ENCODE data around the gene ANAPC16. TPM values are rescaled to one million over a fixed set of nuclear protein-coding genes. Genes with fewer than 3 reads are reported as not detected.
A peak's percentile ranks its signal among the peaks of the same experiment; 100 is the strongest.
"Not testable (repeated sequence)": the region's sequence is repeated elsewhere in the genome, so short reads cannot be mapped to it uniquely, and the experiment has no call there.

The ANAPC16 gene
- total and polyA plus RNA-seq, 2 experiments from 2014 or later = 69.6 to 97.9 TPM

DNA sequence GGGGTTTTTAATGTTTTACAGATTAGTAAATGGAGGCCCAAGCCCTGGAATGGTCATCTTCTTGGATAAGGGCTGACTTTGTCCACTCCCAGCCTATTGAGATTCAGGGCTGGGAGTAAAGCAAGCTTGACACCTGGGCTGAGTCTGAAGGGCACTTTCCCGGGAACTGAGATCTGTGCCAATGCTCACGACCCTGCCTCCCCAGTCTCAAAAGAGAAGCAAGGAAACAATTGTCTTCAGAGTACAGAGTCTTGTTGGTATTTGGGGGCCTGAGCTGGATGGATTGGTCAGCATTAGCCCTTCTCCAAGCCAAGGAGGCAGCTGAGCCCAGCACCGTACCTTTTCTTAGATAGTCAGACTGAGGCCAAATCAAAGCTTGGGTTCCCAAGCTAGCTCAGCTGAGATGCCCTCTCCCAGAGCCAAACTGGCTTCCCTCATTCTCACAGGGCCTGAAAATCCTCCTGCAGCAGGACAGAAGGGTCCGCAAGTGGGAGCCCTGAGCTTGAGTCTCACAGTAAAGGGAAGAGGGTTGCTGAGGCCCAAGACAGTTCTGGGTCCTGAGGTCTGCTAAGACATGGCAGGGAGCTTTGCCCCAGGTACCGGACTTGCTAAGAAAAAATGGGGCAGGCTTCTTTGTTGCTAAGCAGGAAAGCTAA is 61.7 kb downstream of the ANAPC16 start:
- in situ Hi-C loops (cut with MboI) = no loop called here
- H3K27ac ChIP-seq = peak overlapping the region; percentile 65
- peaks cover 28% of the 10 kb centered on the region for H3K79me2 ChIP-seq (ENCODE audit: insufficient read depth)
- H3K9ac ChIP-seq = peak overlapping the region; percentile 83
- H3K27me3 ChIP-seq (replicated peaks; ENCODE audit: insufficient read depth) = no peaks in the 10 kb centered on the region
- H3K4me2 ChIP-seq (ENCODE audit: unreplicated experiment) = peak overlapping the region; percentile 88
- TF ChIP-seq EZH2phosphoT487 (IDR thresholded peaks at IDR 0.05; ENCODE audit: insufficient read depth, low read depth) = no peak
- TF ChIP-seq EZH2 (IDR thresholded peaks at IDR 0.05; ENCODE audit: insufficient read depth, poor library complexity, severe bottlenecking) = no peak
- no peaks in the 10 kb centered on the region; the same call in 1 of the 2 replicates for H4K20me1 ChIP-seq (ENCODE audit: insufficient read depth)
- 0 out of 2 replicates have a peak overlapping the region, but pooled peaks have one; percentile 92 for H3K4me3 ChIP-seq
- H3K36me3 ChIP-seq (ENCODE audit: low read depth) = peaks cover 15% of the 10 kb centered on the region
- no peaks in the 10 kb centered on the region for H3K9me3 ChIP-seq (ENCODE audit: low read depth)
- H3K4me1 ChIP-seq (ENCODE audit: insufficient read depth) = peaks cover 6% of the 10 kb centered on the region
- DNase-seq = no peak
- no peaks in the 10 kb centered on the region for H3K9me2 ChIP-seq (ENCODE audit: insufficient read depth)
- WGBS, 2 experiments (ENCODE audit: low coverage in 1 of 2, low lambda C conversion rate in 2 of 2, missing lambda C conversion rate in 2 of 2) = 74 to 75% methylated on average over 5 of the region's 5 CpGs
- no peak overlapping the region for H2AFZ ChIP-seq
- peaks cover 37% of the 10 kb centered on the region for H3F3A ChIP-seq (ENCODE audit: insufficient read depth)

DNA sequence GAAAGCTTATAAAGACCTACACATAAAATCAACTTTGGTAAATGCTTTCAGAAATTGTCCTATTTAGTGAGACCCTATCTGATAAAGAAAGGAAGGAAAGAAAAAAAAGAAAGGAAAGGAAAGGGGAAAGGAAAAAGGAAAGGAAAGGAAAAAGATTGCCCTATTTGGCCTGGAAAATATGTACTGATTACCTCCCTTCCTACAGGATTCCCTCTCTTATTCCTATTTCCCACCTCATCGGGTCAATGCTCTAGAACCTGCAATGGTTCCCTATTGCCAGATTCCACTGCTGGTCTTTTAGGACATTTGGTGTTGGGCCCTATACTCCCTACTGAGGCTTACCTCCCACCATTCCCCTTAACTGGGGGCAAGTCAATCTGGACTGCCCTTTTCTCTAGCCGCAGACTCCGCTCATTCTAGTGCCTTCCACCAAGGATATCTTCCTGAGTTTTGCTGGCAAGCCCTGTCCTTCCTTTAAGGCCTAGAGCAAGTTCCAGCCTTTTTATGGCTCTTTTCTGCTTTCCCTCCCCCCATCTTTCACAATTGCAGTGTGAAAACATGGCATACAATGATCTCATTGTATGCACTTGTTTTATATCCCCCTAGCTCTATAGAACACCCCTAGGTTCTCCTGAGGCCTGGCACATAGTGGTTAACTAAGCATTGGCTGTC is 62.3 kb downstream of the ANAPC16 start:
- DNase-seq = no peak
- H3K9me3 ChIP-seq (ENCODE audit: low read depth) = no peaks in the 10 kb centered on the region

GRCh38 chr10:72278668-72279393 is 63.0 kb downstream of the ANAPC16 start:
- 0 out of 2 replicates have a peak, but pooled peaks cover 3% of the 10 kb centered on the region for H3K4me1 ChIP-seq (ENCODE audit: insufficient read depth)
- no peaks in the 10 kb centered on the region for H3K9me3 ChIP-seq (ENCODE audit: low read depth)
- no peak overlapping the region for H3K4me2 ChIP-seq (ENCODE audit: unreplicated experiment)
- no peak overlapping the region for H3K4me3 ChIP-seq
- peaks cover 28% of the 10 kb centered on the region for H3K79me2 ChIP-seq (ENCODE audit: insufficient read depth)
- no peak for DNase-seq
- WGBS, 2 experiments (ENCODE audit: low coverage in 1 of 2, low lambda C conversion rate in 2 of 2, missing lambda C conversion rate in 2 of 2) = 94 to 95% methylated on average over 5 of the region's 5 CpGs
- peaks cover 36% of the 10 kb centered on the region for H3F3A ChIP-seq (ENCODE audit: insufficient read depth)
- H3K9ac ChIP-seq = no peak overlapping the region
- no peaks in the 10 kb centered on the region for H3K9me2 ChIP-seq (ENCODE audit: insufficient read depth)
- no peak overlapping the region for H2AFZ ChIP-seq
- H4K20me1 ChIP-seq (ENCODE audit: insufficient read depth) = no peaks in the 10 kb centered on the region; the same call in 1 of the 2 replicates
- H3K36me3 ChIP-seq (ENCODE audit: low read depth) = peaks cover 15% of the 10 kb centered on the region
- H3K27me3 ChIP-seq (replicated peaks; ENCODE audit: insufficient read depth) = no peaks in the 10 kb centered on the region
- in situ Hi-C loops (cut with MboI) = no loop called here
- TF ChIP-seq EZH2 (IDR thresholded peaks at IDR 0.05; ENCODE audit: insufficient read depth, poor library complexity, severe bottlenecking) (no peak), EZH2phosphoT487 (IDR thresholded peaks at IDR 0.05; ENCODE audit: insufficient read depth, low read depth) (no peak)
- H3K27ac ChIP-seq = no peak overlapping the region

More for the DNA sequence above, 62.3 kb downstream of the ANAPC16 start:
- peak overlapping the region; percentile 65; the same call in 1 of the 2 replicates for H3K27ac ChIP-seq
- in situ Hi-C loops (cut with MboI) = no loop called here
- TF ChIP-seq EZH2phosphoT487 (IDR thresholded peaks at IDR 0.05; ENCODE audit: insufficient read depth, low read depth) = no peak
- peaks cover 15% of the 10 kb centered on the region for H3K36me3 ChIP-seq (ENCODE audit: low read depth)
- H3K4me3 ChIP-seq = no peak overlapping the region
- H3F3A ChIP-seq (ENCODE audit: insufficient read depth) = peaks cover 36% of the 10 kb centered on the region
- H3K4me1 ChIP-seq (ENCODE audit: insufficient read depth) = 0 out of 2 replicates have a peak, but pooled peaks cover 3% of the 10 kb centered on the region
- no peaks in the 10 kb centered on the region for H3K27me3 ChIP-seq (replicated peaks; ENCODE audit: insufficient read depth)
- H3K9me2 ChIP-seq (ENCODE audit: insufficient read depth) = no peaks in the 10 kb centered on the region
- no peaks in the 10 kb centered on the region; the same call in 1 of the 2 replicates for H4K20me1 ChIP-seq (ENCODE audit: insufficient read depth)
- H3K4me2 ChIP-seq (ENCODE audit: unreplicated experiment) = no peak overlapping the region
- H2AFZ ChIP-seq = no peak overlapping the region
- WGBS, 2 experiments (ENCODE audit: low coverage in 1 of 2, low lambda C conversion rate in 2 of 2, missing lambda C conversion rate in 2 of 2) = 94 to 95% methylated on average over 3 of the region's 3 CpGs
- H3K79me2 ChIP-seq (ENCODE audit: insufficient read depth) = peaks cover 28% of the 10 kb centered on the region
- H3K9ac ChIP-seq = no peak overlapping the region

- H3K9ac ChIP-seq; H3K4me2 ChIP-seq (ENCODE audit: unreplicated experiment); H3K4me1 ChIP-seq (ENCODE audit: insufficient read depth); DNase-seq; H3K27ac ChIP-seq; H4K20me1 ChIP-seq (ENCODE audit: insufficient read depth); H3K9me3 ChIP-seq (ENCODE audit: low read depth); H2AFZ ChIP-seq; in situ Hi-C loops (cut with MboI); H3K4me3 ChIP-seq; H3K9me2 ChIP-seq (ENCODE audit: insufficient read depth); H3K27me3 ChIP-seq (replicated peaks; ENCODE audit: insufficient read depth): not testable (repeated sequence)
- Histone ChIP-seq H3K79me2 (ENCODE audit: insufficient read depth) (peaks cover 20% of the 10 kb centered on the region), H3F3A (ENCODE audit: insufficient read depth) (peaks cover 36% of the 10 kb centered on the region), H3K36me3 (ENCODE audit: low read depth) (peaks cover 15% of the 10 kb centered on the region)
- 91 to 92% methylated on average over 7 of the region's 7 CpGs for WGBS, 2 experiments (ENCODE audit: low coverage in 1 of 2, low lambda C conversion rate in 2 of 2, missing lambda C conversion rate in 2 of 2)
Observed at GRCh38 chr10:72279587-72279986, 63.8 kb downstream of the ANAPC16 start.
